Uterus (tissue), 4 donors: ENCODE results near the gene OR4E2. TPM values are rescaled to one million over a fixed set of nuclear protein-coding genes. Genes with fewer than 3 reads are reported as not detected.
"Not testable (repeated sequence)": the region's sequence is repeated elsewhere in the genome, so short reads cannot be mapped to it uniquely, and the experiment has no call there.

Experiments used
- DNase-seq, 2 donors: peaks; one replicate each; pipeline ENCODE4 v3.0.0-alpha.2; 2019 to 2020
- H3K27ac ChIP-seq, 2 donors: fragments of 200-600 bp; sonication (generic); 1 replicate in 1 of 2; 2 replicates in 1 of 2; pipeline ENCODE4 v1.5.1; 2016 to 2018
- H3K27me3 ChIP-seq, 2 donors: fragments of 200-600 bp; sonication (generic); one replicate each; pipeline ENCODE4 v1.5.1; 2018 to 2019; ENCODE audit warnings: control low read depth in 1 of 2
- H3K36me3 ChIP-seq, 2 donors: fragments of 200-600 bp; sonication (generic); one replicate each; pipeline ENCODE4 v1.5.1; 2019; ENCODE audit warnings: control low read depth in 1 of 2
- H3K4me1 ChIP-seq, 2 donors: fragments of 200-600 bp; sonication (generic); one replicate each; pipeline ENCODE4 v1.5.1; 2018 to 2019; ENCODE audit warnings: control low read depth in 1 of 2
- H3K4me3 ChIP-seq, 2 donors: fragments of 200-600 bp; sonication (generic); 1 replicate in 1 of 2; 2 replicates in 1 of 2; pipeline ENCODE4 v1.5.1; 2018 to 2019; ENCODE audit warnings: mild to moderate bottlenecking in 1 of 2
- H3K9me3 ChIP-seq, 2 donors: fragments of 200-600 bp; sonication (generic); one replicate each; pipeline ENCODE4 v1.5.1; 2019; ENCODE audit warnings: control low read depth in 1 of 2
- POLR2A ChIP-seq, 2 donors: fragments of 450-650 bp; IDR thresholded peaks; one replicate each; pipeline ENCODE4 v1.6.1; 2016; ENCODE audit warnings: antibody characterized with exemption in 2 of 2, mild to moderate bottlenecking in 1 of 2, moderate library complexity in 1 of 2
- intact Hi-C: fragments of 100-400 bp; cut with DNase I; formaldehyde crosslinking; loops from one replicate; pipeline ENCODE4 v1.15.1; 2023; ENCODE audit warnings: low total_unique reads
- total RNA-seq, 4 donors: library from RNA; depleted of rRNA in 3 of 4; stranded (reverse); fragments of >200 nt in 3 of 4; gene quantifications; one replicate each; pipeline versions ENCODE4 v1.1.0 to v1.2.4, GENCODE V29; 2014 to 2023
- TF ChIP-seq, protein P1 (sequence below), 4 experiments: fragments of 200-600 bp in 2 of 4; fragments of 450-650 bp in 2 of 4; sonication (generic) in 2 of 4; IDR thresholded peaks; one replicate each; pipeline ENCODE4 v1.5.1; 2016 to 2019; ENCODE audit warnings: antibody characterized with exemption in 4 of 4, mild to moderate bottlenecking in 2 of 4, moderate library complexity in 1 of 4
- donor health status: DM: yes; HTN: yes; CAD: no.

OR4E2 gene
- total RNA-seq: not detected

DNA sequence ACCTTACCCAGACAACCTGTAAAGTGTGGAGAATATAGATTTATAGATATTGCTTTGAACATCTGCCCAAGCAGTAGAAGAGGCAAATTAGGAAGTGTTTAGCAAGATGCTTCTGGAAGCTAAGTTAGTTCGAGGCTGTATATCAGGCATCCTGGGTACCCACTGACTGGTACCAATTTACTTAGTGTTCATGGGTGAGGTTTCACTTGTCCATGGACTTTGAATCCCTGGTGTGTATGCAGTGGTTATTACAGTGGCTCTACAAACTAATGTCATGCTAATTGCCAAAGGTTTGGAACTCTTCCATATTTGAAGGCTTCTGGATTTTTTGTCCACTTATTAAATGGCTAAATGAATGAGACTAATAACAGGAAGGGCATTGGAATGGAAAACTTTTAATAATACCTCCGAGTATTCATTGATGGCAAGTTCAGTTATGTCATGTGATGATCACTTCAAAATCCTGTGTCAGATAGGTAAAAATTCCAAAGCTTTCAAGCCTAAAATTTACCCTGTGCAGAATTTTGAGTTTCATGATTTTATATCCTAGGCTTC is at the start of gene OR4E2:
OR4E2 (plus strand) TSS at position 505 of the 555 bp plus-strand sequence. CDS start 11,248 bp downstream, outside the sequence.
- Histone ChIP-seq H3K9me3 (no peaks in the 10 kb centered on the region), H3K4me1 (no peaks in the 10 kb centered on the region), H3K4me3 (no peak within 1 kb of the TSS), H3K27ac (no peak within 1 kb of the TSS), H3K27me3 (no peaks in the 10 kb centered on the region), H3K36me3 (no peaks in the 10 kb centered on the region)
- TF ChIP-seq, protein P1, sequence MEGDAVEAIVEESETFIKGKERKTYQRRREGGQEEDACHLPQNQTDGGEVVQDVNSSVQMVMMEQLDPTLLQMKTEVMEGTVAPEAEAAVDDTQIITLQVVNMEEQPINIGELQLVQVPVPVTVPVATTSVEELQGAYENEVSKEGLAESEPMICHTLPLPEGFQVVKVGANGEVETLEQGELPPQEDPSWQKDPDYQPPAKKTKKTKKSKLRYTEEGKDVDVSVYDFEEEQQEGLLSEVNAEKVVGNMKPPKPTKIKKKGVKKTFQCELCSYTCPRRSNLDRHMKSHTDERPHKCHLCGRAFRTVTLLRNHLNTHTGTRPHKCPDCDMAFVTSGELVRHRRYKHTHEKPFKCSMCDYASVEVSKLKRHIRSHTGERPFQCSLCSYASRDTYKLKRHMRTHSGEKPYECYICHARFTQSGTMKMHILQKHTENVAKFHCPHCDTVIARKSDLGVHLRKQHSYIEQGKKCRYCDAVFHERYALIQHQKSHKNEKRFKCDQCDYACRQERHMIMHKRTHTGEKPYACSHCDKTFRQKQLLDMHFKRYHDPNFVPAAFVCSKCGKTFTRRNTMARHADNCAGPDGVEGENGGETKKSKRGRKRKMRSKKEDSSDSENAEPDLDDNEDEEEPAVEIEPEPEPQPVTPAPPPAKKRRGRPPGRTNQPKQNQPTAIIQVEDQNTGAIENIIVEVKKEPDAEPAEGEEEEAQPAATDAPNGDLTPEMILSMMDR (IDR thresholded peaks at IDR 0.05): no peak
- no peak for TF ChIP-seq POLR2A (IDR thresholded peaks at IDR 0.05)
- DNase-seq: no peak
- intact Hi-C loops: no loop called here

GRCh38 chr14:21612324-21612723 is 41.3 kb upstream of the OR4E2 start:
- H3K27ac ChIP-seq: no peak overlapping the region
- DNase-seq: no peak
- intact Hi-C loops: no loop called here
- no peak overlapping the region for H3K4me3 ChIP-seq
- H3K36me3 ChIP-seq: no peaks in the 10 kb centered on the region
- no peaks in the 10 kb centered on the region for H3K9me3 ChIP-seq
- H3K4me1 ChIP-seq: no peaks in the 10 kb centered on the region
- H3K27me3 ChIP-seq: no peaks in the 10 kb centered on the region
- TF ChIP-seq, protein P1 (IDR thresholded peaks at IDR 0.05): no peak
- TF ChIP-seq POLR2A (IDR thresholded peaks at IDR 0.05): no peak

DNA sequence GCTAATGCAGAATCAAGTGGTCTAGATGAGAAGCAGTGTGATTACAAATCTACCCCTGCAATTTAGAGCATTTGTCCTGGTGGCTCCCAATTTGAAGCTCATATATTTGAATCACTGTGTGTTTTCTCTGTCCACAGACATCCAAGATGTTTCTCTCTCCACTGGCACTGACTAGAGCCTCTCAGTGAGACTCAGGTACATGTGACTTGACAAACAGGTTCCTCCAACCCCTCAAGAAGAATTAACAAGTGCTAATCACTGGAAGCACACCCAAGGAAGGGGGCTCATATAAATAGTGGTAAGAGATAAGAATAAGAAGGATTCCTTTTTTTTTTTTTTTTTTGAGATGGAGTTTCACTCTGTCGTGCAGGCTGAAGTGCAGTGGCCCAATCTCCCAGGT is 39.4 kb upstream of the OR4E2 start:
- no peak overlapping the region for H3K27ac ChIP-seq
- no peak for TF ChIP-seq POLR2A (IDR thresholded peaks at IDR 0.05)
- TF ChIP-seq, protein P1 (IDR thresholded peaks at IDR 0.05): no peak
- H3K9me3 ChIP-seq: no peaks in the 10 kb centered on the region
- no peak overlapping the region for H3K4me3 ChIP-seq
- H3K27me3 ChIP-seq: no peaks in the 10 kb centered on the region
- no peak for DNase-seq
- no peaks in the 10 kb centered on the region for H3K4me1 ChIP-seq
- no peaks in the 10 kb centered on the region for H3K36me3 ChIP-seq
- intact Hi-C loops: no loop called here

DNA sequence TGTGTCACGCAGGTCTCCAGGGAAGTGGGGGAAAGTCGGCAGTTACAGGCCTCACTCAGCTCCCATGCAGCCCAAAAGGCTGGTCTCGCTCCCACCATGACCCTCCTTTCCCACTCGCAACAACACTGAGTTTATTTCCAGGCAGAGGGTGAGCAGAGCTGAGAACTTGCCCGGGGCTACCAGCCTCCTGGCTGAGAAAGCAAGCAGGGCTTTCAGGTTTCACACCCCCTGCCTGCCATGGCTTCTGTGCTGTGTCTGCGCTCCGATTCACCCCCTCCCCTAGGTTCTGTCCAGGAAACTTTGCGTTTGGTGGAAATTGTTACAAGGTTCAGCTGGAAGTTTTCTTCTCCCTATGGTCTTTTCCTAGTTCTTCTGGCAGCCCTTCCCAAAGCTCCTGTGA is 36.0 kb upstream of the OR4E2 start:
- DNase-seq: no peak
- Histone ChIP-seq H3K9me3 (no peaks in the 10 kb centered on the region), H3K4me3 (no peak overlapping the region), H3K4me1 (no peaks in the 10 kb centered on the region), H3K36me3 (no peaks in the 10 kb centered on the region), H3K27ac (no peak overlapping the region), H3K27me3 (no peaks in the 10 kb centered on the region)
- intact Hi-C loops: no loop called here
- TF ChIP-seq, protein P1 (IDR thresholded peaks at IDR 0.05): no peak
- no peak for TF ChIP-seq POLR2A (IDR thresholded peaks at IDR 0.05)

GRCh38 chr14:21626491-21627230 is 27.0 kb upstream of the OR4E2 start:
- DNase-seq: no peak
- Histone ChIP-seq H3K27me3 (no peaks in the 10 kb centered on the region), H3K27ac (no peak overlapping the region), H3K4me1 (no peaks in the 10 kb centered on the region), H3K36me3 (no peaks in the 10 kb centered on the region), H3K4me3 (no peak overlapping the region), H3K9me3 (no peaks in the 10 kb centered on the region)
- intact Hi-C loops: no loop called here
- TF ChIP-seq POLR2A (IDR thresholded peaks at IDR 0.05): no peak
- TF ChIP-seq, protein P1 (IDR thresholded peaks at IDR 0.05): no peak

DNA sequence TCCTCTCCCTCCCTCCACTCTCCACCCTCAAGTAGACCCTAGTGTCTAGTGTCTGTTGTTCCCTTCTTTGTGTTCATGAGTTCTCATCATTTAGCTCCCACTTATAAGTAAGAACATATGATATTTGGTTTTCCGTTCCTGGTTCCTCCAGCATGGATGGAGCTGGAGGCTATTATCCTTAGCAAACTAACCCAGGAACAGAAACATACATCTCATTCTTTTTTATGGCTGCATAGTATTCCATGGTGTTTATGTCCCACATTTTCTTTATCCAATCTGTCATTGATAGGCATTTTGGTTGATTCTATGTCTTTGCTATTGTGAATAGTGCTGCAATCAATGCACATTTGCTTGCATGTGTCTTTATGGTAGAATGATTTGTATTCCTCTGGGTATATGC is 23.1 kb upstream of the OR4E2 start:
- intact Hi-C loops, DNase-seq, H3K27ac ChIP-seq, H3K4me3 ChIP-seq, H3K4me1 ChIP-seq, H3K27me3 ChIP-seq, H3K36me3 ChIP-seq, H3K9me3 ChIP-seq: not testable (repeated sequence)
